GM13977 (cell line): ENCODE measurements around the gene NFIB.

Experiments used
- DNase-seq: peaks from one replicate; pipeline ENCODE4 v3.0.0; 2012; ENCODE audit warnings: low spot score
- in situ Hi-C: fragments of 300-500 bp; cut with MboI; formaldehyde crosslinking; loops from one replicate; pipeline ENCODE4 v1.12.0; 2022; ENCODE audit warnings: low sequenced_read_pairs, low pct_unique_long_range_greater_than_20kb, mixed read lengths, inconsistent platforms; ENCODE audit not compliant: unreplicated experiment
- TF ChIP-seq, protein P1 (sequence below): IDR thresholded peaks from 2 replicates; pipeline ENCODE4 v1.5.1; 2012; ENCODE audit warnings: mild to moderate bottlenecking, control low read depth; ENCODE audit not compliant: insufficient read depth; ENCODE audit errors: extremely low read depth, missing control alignments

NFIB gene

DNA sequence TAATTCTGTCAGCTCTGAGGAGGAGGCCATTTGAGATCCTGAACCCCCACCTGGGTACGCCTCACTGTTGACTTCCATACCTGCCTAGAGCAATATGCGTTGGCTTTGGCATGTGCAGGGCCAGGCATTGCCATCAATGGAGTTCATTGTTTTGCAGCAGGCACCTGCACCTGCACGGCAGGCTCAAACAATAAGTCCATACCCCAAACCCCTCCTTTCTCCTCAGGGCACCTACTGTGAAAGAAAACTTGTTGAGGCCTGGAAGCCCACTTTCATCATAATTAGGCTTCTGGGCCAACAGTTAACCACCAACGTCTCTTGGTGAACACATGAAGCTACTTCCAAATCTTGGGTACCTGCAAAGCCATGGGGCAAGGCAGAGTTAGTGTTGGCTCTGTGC is 238.7 kb downstream of the NFIB start:
- in situ Hi-C loops = no loop called here
- DNase-seq = no peak
- TF ChIP-seq, protein P1, sequence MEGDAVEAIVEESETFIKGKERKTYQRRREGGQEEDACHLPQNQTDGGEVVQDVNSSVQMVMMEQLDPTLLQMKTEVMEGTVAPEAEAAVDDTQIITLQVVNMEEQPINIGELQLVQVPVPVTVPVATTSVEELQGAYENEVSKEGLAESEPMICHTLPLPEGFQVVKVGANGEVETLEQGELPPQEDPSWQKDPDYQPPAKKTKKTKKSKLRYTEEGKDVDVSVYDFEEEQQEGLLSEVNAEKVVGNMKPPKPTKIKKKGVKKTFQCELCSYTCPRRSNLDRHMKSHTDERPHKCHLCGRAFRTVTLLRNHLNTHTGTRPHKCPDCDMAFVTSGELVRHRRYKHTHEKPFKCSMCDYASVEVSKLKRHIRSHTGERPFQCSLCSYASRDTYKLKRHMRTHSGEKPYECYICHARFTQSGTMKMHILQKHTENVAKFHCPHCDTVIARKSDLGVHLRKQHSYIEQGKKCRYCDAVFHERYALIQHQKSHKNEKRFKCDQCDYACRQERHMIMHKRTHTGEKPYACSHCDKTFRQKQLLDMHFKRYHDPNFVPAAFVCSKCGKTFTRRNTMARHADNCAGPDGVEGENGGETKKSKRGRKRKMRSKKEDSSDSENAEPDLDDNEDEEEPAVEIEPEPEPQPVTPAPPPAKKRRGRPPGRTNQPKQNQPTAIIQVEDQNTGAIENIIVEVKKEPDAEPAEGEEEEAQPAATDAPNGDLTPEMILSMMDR = no peak

DNA sequence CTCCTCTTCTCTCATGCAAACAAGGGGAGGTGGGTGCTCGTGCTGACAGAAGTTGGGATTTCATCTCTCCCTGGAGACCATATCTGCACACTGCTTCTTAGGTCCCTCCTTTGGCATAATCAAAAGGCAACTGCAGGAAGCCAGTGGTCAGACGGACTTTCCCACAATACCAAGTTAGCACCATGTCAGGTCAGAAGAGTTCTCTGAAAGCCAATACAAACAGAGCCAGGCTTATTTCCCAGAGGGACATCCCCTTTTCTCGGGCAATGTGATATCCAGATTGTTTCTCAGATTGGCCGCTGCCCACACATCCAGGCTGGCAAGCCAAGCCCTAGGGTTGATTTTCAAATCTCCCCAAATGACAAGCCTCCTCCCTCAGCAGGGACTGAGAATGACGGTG is 241.1 kb downstream of the NFIB start:
- in situ Hi-C loops = no loop called here
- TF ChIP-seq, protein P1 = no peak
- no peak for DNase-seq

DNA sequence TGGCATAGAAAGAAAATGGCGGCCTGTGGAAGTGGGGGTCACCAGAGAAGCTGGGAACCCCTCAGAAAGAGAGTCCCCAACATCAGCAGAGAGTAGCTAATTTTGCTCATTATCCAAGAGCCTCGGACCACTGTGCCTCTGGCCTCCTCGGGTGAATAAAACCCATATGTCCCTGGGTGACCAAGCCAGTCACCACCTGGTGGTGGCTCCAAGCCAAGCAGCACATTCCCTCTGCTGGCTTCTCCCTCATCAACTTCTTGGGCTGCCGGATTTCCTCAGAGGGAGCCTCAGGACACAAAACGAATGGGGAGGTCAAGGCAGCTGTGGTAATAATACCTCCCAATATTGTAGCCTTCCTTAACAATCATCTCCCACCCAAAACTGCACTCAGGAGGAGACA is 242.5 kb downstream of the NFIB start:
- no peak for DNase-seq
- in situ Hi-C loops = no loop called here
- TF ChIP-seq, protein P1 = no peak

GRCh38 chr9:14068690-14069089 is 245.3 kb downstream of the NFIB start:
- TF ChIP-seq, protein P1 = peak; percentile 2
- DNase-seq = no peak
- in situ Hi-C loops = no loop called here

- DNase-seq = no peak
- in situ Hi-C loops = no loop called here
- TF ChIP-seq, protein P1 = no peak
Observed at GRCh38 chr9:14066831-14067230, 247.1 kb downstream of the NFIB start.

- in situ Hi-C loops = no loop called here
Observed at GRCh38 chr9:14066032-14066431, 247.9 kb downstream of the NFIB start.

GRCh38 chr9:14064940-14065339 is 249.0 kb downstream of the NFIB start:
- in situ Hi-C loops = no loop called here
- TF ChIP-seq, protein P1 = no peak
- no peak for DNase-seq

More at GRCh38 chr9:14066032-14066431, 247.9 kb downstream of the NFIB start:
- TF ChIP-seq, protein P1 = no peak
- no peak for DNase-seq
